Natural killer cell (primary cell): ENCODE measurements around the gene ZNF225. TPM values are rescaled to one million over a fixed set of nuclear protein-coding genes. Genes with fewer than 3 reads are reported as not detected.
A peak's percentile ranks its signal among the peaks of the same experiment; 100 is the strongest.

ENCODE experiments used
- ATAC-seq, 3 donors: fragments of 150-1000 bp in 2 of 3; fragments of 200-7000 bp in 1 of 3; cut with Tn5 transposase; 1 replicate in 1 of 3; 2 replicates in 2 of 3; pipeline ENCODE4 v1.10.0; 2021; ENCODE audit warnings: mild to moderate bottlenecking in 2 of 3, moderate library complexity in 2 of 3
- DNase-seq, 2 donors: peaks; one replicate each; pipeline versions ENCODE4 v3.0.0 to v3.0.0-alpha.2; 2013 to 2021; ENCODE audit warnings: mixed read lengths in 1 of 2
- H3K27ac ChIP-seq: one replicate; pipeline ENCODE4 v1.5.1; 2013; ENCODE audit warnings: mild to moderate bottlenecking, low read length
- H3K27me3 ChIP-seq: one replicate; pipeline ENCODE4 v1.6.1; 2013; ENCODE audit warnings: low read length; ENCODE audit not compliant: control insufficient read depth, insufficient read depth
- H3K36me3 ChIP-seq: one replicate; pipeline ENCODE4 v1.6.1; 2013; ENCODE audit warnings: low read length; ENCODE audit not compliant: control insufficient read depth, insufficient read depth
- H3K4me1 ChIP-seq: one replicate; pipeline ENCODE4 v1.6.1; 2013; ENCODE audit warnings: low read length; ENCODE audit not compliant: control insufficient read depth, insufficient read depth
- H3K4me3 ChIP-seq: one replicate; pipeline ENCODE4 v1.5.1; 2013; ENCODE audit warnings: low read length
- H3K9me3 ChIP-seq: one replicate; pipeline ENCODE4 v1.6.1; 2013; ENCODE audit warnings: low read length; ENCODE audit not compliant: control insufficient read depth, insufficient read depth
- H3K27ac Mint-ChIP-seq, 2 donors: one replicate each; pipeline ENCODE4 v1.8.0; 2022; ENCODE audit warnings: mild to moderate bottlenecking in 2 of 2, mixed read lengths in 2 of 2, moderate library complexity in 1 of 2
- H3K27me3 Mint-ChIP-seq, 2 donors: one replicate each; pipeline ENCODE4 v1.8.0; 2022; ENCODE audit warnings: low read depth in 2 of 2, mixed read lengths in 2 of 2
- H3K36me3 Mint-ChIP-seq: one replicate; pipeline ENCODE4 v1.8.0; 2022; ENCODE audit warnings: mixed read lengths
- H3K4me1 Mint-ChIP-seq, 2 donors: one replicate each; pipeline ENCODE4 v1.8.0; 2022; ENCODE audit warnings: mixed read lengths in 2 of 2
- H3K4me3 Mint-ChIP-seq: one replicate; pipeline ENCODE4 v1.8.0; 2022; ENCODE audit warnings: mild to moderate bottlenecking, moderate library complexity, mixed read lengths
- H3K9me3 Mint-ChIP-seq, 2 donors: one replicate each; pipeline ENCODE4 v1.8.0; 2022; ENCODE audit warnings: mixed read lengths in 2 of 2
- WGBS: methylation state at CpG from one replicate; pipeline ENCODE4 v1.1.7; 2013; ENCODE audit warnings: missing lambda C conversion rate; ENCODE audit not compliant: insufficient coverage; 5-methylcytosine and 5-hydroxymethylcytosine counted together
- intact Hi-C: fragments of 100-400 bp; cut with micrococcal nuclease; formaldehyde crosslinking; loops from one replicate; pipeline ENCODE4 v1.14.2; 2022
- total RNA-seq, 4 donors: library from RNA; stranded (reverse); fragments of 120-200 nt in 1 of 4; gene quantifications; one replicate each; pipeline versions ENCODE4 v1.2.3 to v1.2.4, GENCODE V29; 2013 to 2022
- TF ChIP-seq, protein P1 (sequence below): fragments of 200-600 bp; IDR thresholded peaks from one replicate; pipeline ENCODE4 v1.8.0; 2022; ENCODE audit warnings: antibody characterized with exemption

Gene ZNF225
- total RNA-seq, 3 donors from 2014 or later (not counting 1 experiment from before 2014, with no cell fraction given): 1.5 to 3.6 (median 3.0) TPM

DNA sequence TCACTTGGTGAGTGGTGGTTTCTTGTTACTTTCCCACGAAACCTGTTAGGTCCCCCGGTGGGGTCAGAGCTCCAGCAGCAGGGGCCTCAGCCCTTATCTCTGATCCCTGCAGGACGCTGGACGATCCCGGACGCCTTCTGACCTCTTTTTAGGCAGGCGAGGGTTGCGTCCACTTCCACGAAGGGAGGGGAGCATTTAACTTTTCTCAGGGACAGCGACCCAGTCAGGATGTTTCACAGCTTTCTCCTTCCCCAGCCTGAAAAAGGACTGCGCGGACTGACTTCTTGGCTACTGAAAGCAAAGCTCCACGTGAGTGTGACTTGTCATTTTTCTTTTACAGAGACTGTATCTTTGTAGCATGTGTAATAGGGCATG is 28.8 kb downstream of the ZNF225 start:
- ATAC-seq (peak; percentile 3 to 23 (median 16)), DNase-seq (peak in 1 of 2 donors; percentile 18)
- Histone ChIP-seq H3K4me3 (peak overlapping the region; percentile 79), H3K27ac (peak overlapping the region; percentile 69), H3K9me3 (no peaks in the 10 kb centered on the region), H3K27me3 (no peaks in the 10 kb centered on the region), H3K4me1 (peaks cover 11% of the 10 kb centered on the region), H3K36me3 (peaks cover 2% of the 10 kb centered on the region)
- peak overlapping the region; percentile 95 for H3K4me3 Mint-ChIP-seq
- no peaks in the 10 kb centered on the region for H3K9me3 Mint-ChIP-seq
- intact Hi-C loops: no loop called here
- peaks cover 5 to 7% of the 10 kb centered on the region in 2 donors for H3K27me3 Mint-ChIP-seq
- WGBS: 21% methylated on average over 13 of the region's 13 CpGs
- peaks cover 5% of the 10 kb centered on the region for H3K36me3 Mint-ChIP-seq
- H3K4me1 Mint-ChIP-seq: peaks cover 20 to 23% of the 10 kb centered on the region in 2 donors
- H3K27ac Mint-ChIP-seq: peak overlapping the region; percentile 83 to 88
- TF ChIP-seq, protein P1, sequence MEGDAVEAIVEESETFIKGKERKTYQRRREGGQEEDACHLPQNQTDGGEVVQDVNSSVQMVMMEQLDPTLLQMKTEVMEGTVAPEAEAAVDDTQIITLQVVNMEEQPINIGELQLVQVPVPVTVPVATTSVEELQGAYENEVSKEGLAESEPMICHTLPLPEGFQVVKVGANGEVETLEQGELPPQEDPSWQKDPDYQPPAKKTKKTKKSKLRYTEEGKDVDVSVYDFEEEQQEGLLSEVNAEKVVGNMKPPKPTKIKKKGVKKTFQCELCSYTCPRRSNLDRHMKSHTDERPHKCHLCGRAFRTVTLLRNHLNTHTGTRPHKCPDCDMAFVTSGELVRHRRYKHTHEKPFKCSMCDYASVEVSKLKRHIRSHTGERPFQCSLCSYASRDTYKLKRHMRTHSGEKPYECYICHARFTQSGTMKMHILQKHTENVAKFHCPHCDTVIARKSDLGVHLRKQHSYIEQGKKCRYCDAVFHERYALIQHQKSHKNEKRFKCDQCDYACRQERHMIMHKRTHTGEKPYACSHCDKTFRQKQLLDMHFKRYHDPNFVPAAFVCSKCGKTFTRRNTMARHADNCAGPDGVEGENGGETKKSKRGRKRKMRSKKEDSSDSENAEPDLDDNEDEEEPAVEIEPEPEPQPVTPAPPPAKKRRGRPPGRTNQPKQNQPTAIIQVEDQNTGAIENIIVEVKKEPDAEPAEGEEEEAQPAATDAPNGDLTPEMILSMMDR: no peak

DNA sequence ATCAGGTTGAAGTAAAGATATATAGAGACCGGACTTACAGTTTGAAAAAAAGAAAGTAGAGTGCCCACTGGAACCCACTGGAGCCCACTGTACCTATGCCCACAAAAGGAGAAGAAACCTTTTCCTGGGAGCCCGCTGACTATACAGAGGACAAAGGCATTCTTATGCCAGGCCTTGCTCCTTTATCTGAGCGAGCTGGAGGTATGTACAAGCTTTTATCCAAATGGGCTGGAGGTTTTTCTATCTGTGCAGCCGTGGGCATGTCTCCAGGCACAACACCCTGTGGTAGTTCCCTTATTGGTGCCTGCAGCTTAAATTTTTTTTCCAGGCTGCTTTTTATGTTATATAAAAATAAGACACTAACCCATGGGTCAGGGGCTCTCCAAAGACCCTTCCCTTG is 36.6 kb downstream of the ZNF225 start:
- H3K27me3 Mint-ChIP-seq: no peaks in the 10 kb centered on the region
- peaks cover 51% of the 10 kb centered on the region for H3K36me3 Mint-ChIP-seq
- no peak overlapping the region for H3K27ac Mint-ChIP-seq
- DNase-seq (no peak), ATAC-seq (no peak)
- no peaks in the 10 kb centered on the region for H3K4me1 Mint-ChIP-seq
- TF ChIP-seq, protein P1: no peak
- WGBS: 95% methylated on average over 4 of the region's 4 CpGs
- Histone ChIP-seq H3K27ac (no peak overlapping the region), H3K4me1 (no peaks in the 10 kb centered on the region), H3K36me3 (peaks cover 44% of the 10 kb centered on the region), H3K4me3 (no peak overlapping the region), H3K27me3 (no peaks in the 10 kb centered on the region), H3K9me3 (peaks cover 2% of the 10 kb centered on the region)
- intact Hi-C loops: no loop called here
- no peak overlapping the region for H3K4me3 Mint-ChIP-seq
- peaks cover 0 to 3% of the 10 kb centered on the region in 2 donors for H3K9me3 Mint-ChIP-seq

DNA sequence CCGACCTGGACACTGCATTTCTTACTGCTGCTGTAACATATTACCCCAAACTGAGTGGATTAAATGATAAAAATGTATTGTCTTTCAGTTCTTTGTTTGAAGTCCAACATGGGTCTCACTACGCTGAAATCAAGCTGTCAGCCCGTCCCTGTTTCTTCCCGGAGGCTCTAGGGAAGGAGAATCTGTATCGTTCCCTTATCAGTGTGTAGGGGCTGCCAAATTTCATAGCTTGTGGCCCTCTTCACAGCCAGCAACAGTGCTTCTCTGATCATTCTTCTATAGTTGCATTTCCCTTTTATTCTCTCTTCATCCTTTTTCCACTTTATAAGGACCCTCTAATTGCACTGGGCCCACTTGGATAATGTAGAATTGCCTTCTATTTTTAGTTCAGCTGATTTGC is 38.3 kb downstream of the ZNF225 start:
- Histone ChIP-seq H3K4me1 (no peaks in the 10 kb centered on the region), H3K4me3 (no peak overlapping the region), H3K27me3 (no peaks in the 10 kb centered on the region), H3K9me3 (peaks cover 11% of the 10 kb centered on the region), H3K27ac (no peak overlapping the region), H3K36me3 (peaks cover 52% of the 10 kb centered on the region)
- H3K4me3 Mint-ChIP-seq: no peak overlapping the region
- 96% methylated on average over 5 of the region's 5 CpGs for WGBS
- ATAC-seq (no peak), DNase-seq (no peak)
- peaks cover 57% of the 10 kb centered on the region for H3K36me3 Mint-ChIP-seq
- no peak overlapping the region for H3K27ac Mint-ChIP-seq
- intact Hi-C loops: no loop called here
- peaks cover 2 to 6% of the 10 kb centered on the region in 2 donors for H3K9me3 Mint-ChIP-seq
- H3K4me1 Mint-ChIP-seq: no peaks in the 10 kb centered on the region
- H3K27me3 Mint-ChIP-seq: no peaks in the 10 kb centered on the region
- TF ChIP-seq, protein P1: no peak

DNA sequence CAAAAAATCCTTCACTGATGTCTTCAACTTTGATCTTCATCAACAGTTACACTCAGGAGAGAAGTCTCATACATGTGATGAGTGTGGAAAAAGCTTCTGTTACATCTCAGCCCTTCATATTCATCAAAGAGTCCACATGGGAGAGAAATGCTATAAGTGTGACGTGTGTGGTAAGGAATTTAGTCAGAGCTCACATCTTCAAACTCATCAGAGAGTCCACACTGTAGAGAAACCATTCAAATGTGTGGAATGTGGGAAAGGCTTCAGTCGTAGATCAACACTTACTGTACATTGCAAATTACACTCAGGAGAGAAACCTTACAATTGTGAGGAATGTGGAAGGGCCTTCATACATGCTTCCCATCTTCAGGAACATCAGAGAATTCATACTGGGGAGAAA is 43.3 kb downstream of the ZNF225 start:
- no peak overlapping the region for H3K27ac ChIP-seq
- Mint-ChIP-seq H3K4me1 (no peaks in the 10 kb centered on the region), H3K27me3 (no peaks in the 10 kb centered on the region), H3K36me3 (peaks cover 52% of the 10 kb centered on the region), H3K27ac (no peak overlapping the region), H3K4me3 (no peak overlapping the region), H3K9me3 (peaks cover 16 to 21% of the 10 kb centered on the region in 2 donors)
- H3K4me1 ChIP-seq: no peaks in the 10 kb centered on the region
- DNase-seq (no peak), ATAC-seq (no peak)
- H3K27me3 ChIP-seq: no peaks in the 10 kb centered on the region
- no CpG with 5 or more reads among the region's 2 CpGs for WGBS
- intact Hi-C loops: no loop called here
- no peak overlapping the region for H3K4me3 ChIP-seq
- peaks cover 37% of the 10 kb centered on the region for H3K36me3 ChIP-seq
- TF ChIP-seq, protein P1: no peak
- peaks cover 40% of the 10 kb centered on the region for H3K9me3 ChIP-seq
